Progenitor cell of endocrine pancreas (in vitro differentiated cells): Measurements from ENCODE around the gene IFITM5. TPM values are rescaled to one million over a fixed set of nuclear protein-coding genes. Genes with fewer than 3 reads are reported as not detected.

Source experiments
- DNase-seq: peaks from one replicate; pipeline ENCODE4 v3.0.0; 2021; ENCODE audit warnings: low spot score; ENCODE audit not compliant: unreplicated experiment
- H3K27ac Mint-ChIP-seq: 2 replicates; pipeline ENCODE4 v1.8.0; 2021; ENCODE audit warnings: mild to moderate bottlenecking, moderate library complexity, mixed read lengths
- H3K27me3 Mint-ChIP-seq: 2 replicates; pipeline ENCODE4 v1.8.0; 2021; ENCODE audit warnings: mixed read lengths
- H3K36me3 Mint-ChIP-seq: 2 replicates; pipeline ENCODE4 v1.8.0; 2022; ENCODE audit warnings: mixed read lengths; ENCODE audit not compliant: insufficient read depth
- H3K4me1 Mint-ChIP-seq: 2 replicates; pipeline ENCODE4 v1.8.0; 2021; ENCODE audit warnings: low read depth, mixed read lengths
- H3K4me3 Mint-ChIP-seq: 2 replicates; pipeline ENCODE4 v1.8.0; 2021; ENCODE audit warnings: low read depth, mild to moderate bottlenecking, moderate library complexity, mixed read lengths
- H3K9me3 Mint-ChIP-seq: 2 replicates; pipeline ENCODE4 v1.8.0; 2021; ENCODE audit warnings: low read depth, mixed read lengths
- CTCF ChIP-seq: fragments of 200-600 bp; sonication (generic); IDR thresholded peaks from one replicate; pipeline ENCODE4 v1.5.0; 2021; ENCODE audit warnings: antibody characterized with exemption, mild to moderate bottlenecking; ENCODE audit not compliant: unreplicated experiment
- total RNA-seq: library from RNA; stranded (reverse); gene quantifications from 2 replicates; pipeline ENCODE4 v1.2.1, GENCODE V29; 2021

IFITM5 gene
- total RNA-seq, 1 donor from 2014 or later, result not detected

DNA sequence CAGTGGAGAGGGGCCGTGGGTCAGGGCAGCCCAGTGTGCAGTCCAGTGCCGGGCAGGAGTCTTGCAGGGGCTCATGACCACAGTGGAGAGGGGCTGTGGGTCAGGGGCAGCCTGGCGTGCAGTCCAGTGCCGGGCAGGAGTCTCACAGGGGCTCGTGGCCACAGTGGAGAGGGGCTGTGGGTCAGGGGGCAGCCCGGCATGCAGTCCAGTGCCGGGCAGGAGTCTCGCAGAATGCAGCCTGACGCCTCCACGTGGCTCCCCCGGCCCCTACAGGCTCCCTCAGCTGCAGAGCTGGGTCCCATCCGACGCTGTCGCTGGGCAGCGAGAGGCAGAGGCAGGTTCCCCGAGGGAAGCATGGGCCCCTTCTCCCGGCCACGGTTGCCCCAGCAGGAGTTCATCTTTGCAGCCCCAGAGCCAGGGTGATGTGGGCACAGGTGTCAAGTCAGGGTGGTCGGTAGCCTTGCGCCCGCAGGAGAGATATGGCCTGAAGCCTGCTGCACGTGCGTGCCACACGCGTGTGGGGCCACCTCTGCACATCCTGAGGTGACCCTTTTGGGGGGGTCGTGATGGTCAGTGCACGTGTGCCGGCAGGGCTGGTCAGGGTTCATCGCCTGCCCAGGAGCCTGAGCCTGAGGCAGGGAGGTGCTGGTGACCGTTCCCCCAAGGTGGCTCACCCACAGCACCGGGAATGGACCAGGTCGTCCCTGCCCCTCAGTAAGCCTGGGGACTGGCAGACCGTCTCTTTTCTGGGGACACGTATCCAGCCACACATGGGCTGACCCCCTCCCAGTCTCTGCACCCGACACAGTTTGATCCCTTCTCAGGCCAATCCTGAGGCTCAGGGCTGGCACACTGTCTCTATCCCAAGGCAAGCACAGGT, 2.9 kb downstream of the IFITM5 start:
- Mint-ChIP-seq H3K36me3 (peaks cover 1% of the 10 kb centered on the region), H3K4me1 (peaks cover 9% of the 10 kb centered on the region), H3K4me3 (no peak overlapping the region), H3K27me3 (peaks cover 13% of the 10 kb centered on the region), H3K9me3 (no peaks in the 10 kb centered on the region), H3K27ac (no peak overlapping the region)
- no peak for DNase-seq
- no peak for TF ChIP-seq CTCF

GRCh38 chr11:295351-296170, 3.8 kb downstream of the IFITM5 start:
- DNase-seq, result no peak
- no peak for TF ChIP-seq CTCF
- Mint-ChIP-seq H3K27me3 (peaks cover 7% of the 10 kb centered on the region), H3K4me3 (no peak overlapping the region), H3K4me1 (peaks cover 7% of the 10 kb centered on the region), H3K9me3 (no peaks in the 10 kb centered on the region), H3K27ac (no peak overlapping the region), H3K36me3 (peaks cover 2% of the 10 kb centered on the region)

DNA sequence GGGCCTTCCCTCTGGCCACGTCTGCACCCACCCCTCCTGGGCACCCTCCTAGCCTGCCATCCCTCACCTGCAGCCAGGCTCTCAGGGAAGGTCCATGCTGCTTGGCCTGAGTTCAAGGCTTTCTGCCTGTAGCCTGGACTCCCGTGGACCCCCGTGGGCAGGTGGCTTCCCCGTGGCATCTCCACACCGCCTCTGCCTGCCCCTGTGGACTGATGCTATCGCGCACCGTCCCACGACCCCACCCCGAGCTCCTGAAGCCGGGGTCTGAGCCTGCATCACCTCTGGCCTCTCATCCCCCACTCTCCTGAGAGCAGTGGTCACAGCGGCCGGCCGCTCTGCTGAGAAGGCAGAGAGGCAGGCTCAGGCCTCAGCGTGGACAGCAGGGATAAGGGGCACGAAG, 4.5 kb downstream of the IFITM5 start:
- no peak for TF ChIP-seq CTCF
- no peak for DNase-seq
- Mint-ChIP-seq H3K36me3 (peaks cover 2% of the 10 kb centered on the region), H3K9me3 (no peaks in the 10 kb centered on the region), H3K4me1 (peaks cover 3% of the 10 kb centered on the region), H3K27ac (no peak overlapping the region), H3K4me3 (no peak overlapping the region), H3K27me3 (peaks cover 2% of the 10 kb centered on the region)

GRCh38 chr11:293852-294661, 5.3 kb downstream of the IFITM5 start:
- no peak for TF ChIP-seq CTCF
- Mint-ChIP-seq H3K36me3 (peaks cover 2% of the 10 kb centered on the region), H3K4me3 (no peak overlapping the region), H3K4me1 (peaks cover 4% of the 10 kb centered on the region), H3K27me3 (peaks cover 2% of the 10 kb centered on the region), H3K27ac (no peak overlapping the region), H3K9me3 (no peaks in the 10 kb centered on the region)
- no peak for DNase-seq
